H9 (cell line): ENCODE results near the gene SPDYA. TPM values are rescaled to one million over a fixed set of nuclear protein-coding genes. Genes with fewer than 3 reads are reported as not detected.

Experiments used
- DNase-seq: peaks from one replicate; pipeline ENCODE4 v3.0.0-alpha.2; 2017
- H2AFZ ChIP-seq: one replicate; pipeline ENCODE4 v1.6.1; 2013; ENCODE audit warnings: mild to moderate bottlenecking, low read length, control low read depth, moderate library complexity
- H2AK5ac ChIP-seq: 2 replicates; pipeline ENCODE4 v1.6.1; 2013; ENCODE audit warnings: low read length, control low read depth, mixed read lengths; ENCODE audit not compliant: insufficient read length
- H2BK120ac ChIP-seq: one replicate; pipeline ENCODE4 v1.6.1; 2013; ENCODE audit warnings: low read depth, mild to moderate bottlenecking, low read length, control low read depth, inconsistent platforms; ENCODE audit not compliant: poor library complexity, severe bottlenecking
- H2BK12ac ChIP-seq: 2 replicates; pipeline ENCODE4 v1.6.1; 2013; ENCODE audit warnings: low read length, control low read depth, mixed read lengths, low read depth; ENCODE audit not compliant: insufficient read length
- H2BK15ac ChIP-seq: 2 replicates; pipeline ENCODE4 v1.6.1; 2013; ENCODE audit warnings: low read depth, low read length, control low read depth
- H2BK20ac ChIP-seq: one replicate; pipeline ENCODE4 v1.6.1; 2013; ENCODE audit warnings: low read depth, mild to moderate bottlenecking, low read length, control low read depth, inconsistent platforms; ENCODE audit not compliant: poor library complexity, severe bottlenecking
- H2BK5ac ChIP-seq: 2 replicates; pipeline ENCODE4 v1.6.1; 2013; ENCODE audit warnings: low read length, control low read depth, mixed read lengths; ENCODE audit not compliant: insufficient read length
- H3K14ac ChIP-seq: 2 replicates; pipeline ENCODE4 v1.6.1; 2013; ENCODE audit warnings: low read length, control low read depth; ENCODE audit not compliant: insufficient read depth
- H3K18ac ChIP-seq: 2 replicates; pipeline ENCODE4 v1.6.1; 2013; ENCODE audit warnings: low read depth, mild to moderate bottlenecking, mixed read lengths, low read length, control low read depth; ENCODE audit not compliant: insufficient read length
- H3K23ac ChIP-seq: 2 replicates; pipeline ENCODE4 v1.6.1; 2013; ENCODE audit warnings: low read length, control low read depth, mixed read lengths, low read depth; ENCODE audit not compliant: insufficient read length
- H3K23me2 ChIP-seq: 2 replicates; pipeline ENCODE4 v1.6.1; 2013; ENCODE audit warnings: low read depth, mild to moderate bottlenecking, mixed read lengths, low read length, control low read depth; ENCODE audit not compliant: insufficient read length, poor library complexity, severe bottlenecking
- H3K27ac ChIP-seq: 2 replicates; pipeline ENCODE4 v1.5.1; 2013; ENCODE audit warnings: low read length, control low read depth, mixed read lengths, low read depth; ENCODE audit not compliant: insufficient read length
- H3K27me3 ChIP-seq: 2 replicates; pipeline ENCODE4 v1.6.1; 2013; ENCODE audit warnings: low read length, control low read depth, inconsistent platforms; ENCODE audit not compliant: insufficient read depth
- H3K4ac ChIP-seq: 2 replicates; pipeline ENCODE4 v1.6.1; 2013; ENCODE audit warnings: low read depth, mild to moderate bottlenecking, control low read depth, inconsistent platforms, low read length, moderate library complexity
- H3K4me1 ChIP-seq: 2 replicates; pipeline ENCODE4 v1.6.1; 2013; ENCODE audit warnings: low read length, control low read depth, inconsistent platforms; ENCODE audit not compliant: insufficient read depth
- H3K4me2 ChIP-seq: 2 replicates; pipeline ENCODE4 v1.6.1; 2013; ENCODE audit warnings: low read length, control low read depth, mixed read lengths; ENCODE audit not compliant: insufficient read length, insufficient read depth
- H3K56ac ChIP-seq: 2 replicates; pipeline ENCODE4 v1.6.1; 2013; ENCODE audit warnings: low read depth, mild to moderate bottlenecking, mixed read lengths, low read length, control low read depth; ENCODE audit not compliant: insufficient read length
- H3K79me1 ChIP-seq: 2 replicates; pipeline ENCODE4 v1.6.1; 2013; ENCODE audit warnings: low read depth, mild to moderate bottlenecking, moderate library complexity, low read length, control low read depth, inconsistent platforms; ENCODE audit not compliant: insufficient read depth, poor library complexity, severe bottlenecking
- H3K79me2 ChIP-seq: 2 replicates; pipeline ENCODE4 v1.6.1; 2013; ENCODE audit warnings: low read length, control low read depth, inconsistent platforms; ENCODE audit not compliant: insufficient read depth
- H3K9ac ChIP-seq: 2 replicates; pipeline ENCODE4 v1.6.1; 2013; ENCODE audit warnings: low read length, control low read depth, mixed read lengths; ENCODE audit not compliant: insufficient read length; ENCODE audit errors: extremely low read depth
- H3K9me3 ChIP-seq: one replicate; pipeline ENCODE4 v1.6.1; 2013; ENCODE audit warnings: low read depth, low read length, inconsistent platforms; ENCODE audit not compliant: control insufficient read depth
- H3T11ph ChIP-seq: one replicate; pipeline ENCODE4 v1.6.1; 2013; ENCODE audit warnings: mild to moderate bottlenecking, low read length, control low read depth, inconsistent platforms
- H4K20me1 ChIP-seq: one replicate; pipeline ENCODE4 v1.6.1; 2013; ENCODE audit not compliant: control insufficient read depth, insufficient read length, insufficient read depth
- H4K5ac ChIP-seq: 2 replicates; pipeline ENCODE4 v1.6.1; 2013; ENCODE audit warnings: low read depth, mild to moderate bottlenecking, mixed read lengths, low read length, control low read depth; ENCODE audit not compliant: insufficient read length
- H4K8ac ChIP-seq: replicated peaks from 2 replicates; pipeline ENCODE4 v1.6.1; 2013; ENCODE audit warnings: low read length, control low read depth, mixed read lengths, low read depth; ENCODE audit not compliant: insufficient read length
- H4K91ac ChIP-seq: 2 replicates; pipeline ENCODE4 v1.6.1; 2013; ENCODE audit warnings: low read depth, mild to moderate bottlenecking, moderate library complexity, mixed read lengths, low read length, control low read depth; ENCODE audit not compliant: insufficient read length
- H3K27ac Mint-ChIP-seq, 3 experiments: 2 replicates in 2 of 3; 3 replicates in 1 of 3; pipeline ENCODE4 v1.8.0; 2020 to 2021; ENCODE audit warnings: mixed read lengths in 3 of 3, mild to moderate bottlenecking in 1 of 3, moderate library complexity in 1 of 3
- H3K27me3 Mint-ChIP-seq: 2 replicates; pipeline ENCODE4 v1.8.0; 2021; ENCODE audit warnings: low read depth, mild to moderate bottlenecking, moderate library complexity, mixed read lengths
- H3K36me3 Mint-ChIP-seq, 3 experiments: 2 replicates in 2 of 3; 3 replicates in 1 of 3; pipeline ENCODE4 v1.8.0; 2020 to 2021; ENCODE audit warnings: low read depth in 3 of 3, mixed read lengths in 3 of 3; ENCODE audit not compliant: insufficient read depth in 1 of 3
- H3K4me1 Mint-ChIP-seq, 2 experiments: 2 replicates each; pipeline ENCODE4 v1.8.0; 2020; ENCODE audit warnings: mixed read lengths in 2 of 2
- H3K4me3 Mint-ChIP-seq, 2 experiments: 2 replicates in 1 of 2; 3 replicates in 1 of 2; pipeline ENCODE4 v1.8.0; 2020 to 2021; ENCODE audit warnings: mild to moderate bottlenecking in 2 of 2, mixed read lengths in 2 of 2, moderate library complexity in 1 of 2
- H3K9me3 Mint-ChIP-seq, 2 experiments: 2 replicates in 1 of 2; 3 replicates in 1 of 2; pipeline ENCODE4 v1.8.0; 2020; ENCODE audit warnings: mild to moderate bottlenecking in 2 of 2, mixed read lengths in 2 of 2, moderate library complexity in 1 of 2
- WGBS: extraction: QIAGEN DNeasy Blood & Tissue Kit; methylation state at CpG from one replicate; pipeline ENCODE4 v1.1.7; 2013; ENCODE audit warnings: missing lambda C conversion rate, low lambda C conversion rate, mixed read lengths; ENCODE audit not compliant: insufficient read length; ENCODE audit errors: extremely low coverage; 5-methylcytosine and 5-hydroxymethylcytosine counted together
- total RNA-seq: library from RNA; stranded (reverse); gene quantifications from 2 replicates; pipeline ENCODE4 v1.2.1, GENCODE V29; 2021
- TF ChIP-seq, protein P1 (sequence below): fragments of 200-600 bp; sonication (generic); conservative IDR thresholded peaks from 3 replicates; pipeline ENCODE4 v1.8.0; 2021; ENCODE audit warnings: antibody characterized with exemption, mild to moderate bottlenecking

SPDYA gene
- total RNA-seq, 1 experiment from 2014 or later = 0.52 TPM

GRCh38 chr2:28772351-28772750 is 38.3 kb upstream of the SPDYA start:
- no peaks in the 10 kb centered on the region for H4K20me1 ChIP-seq
- H3K79me2 ChIP-seq = peaks cover 28% of the 10 kb centered on the region; the same call in 1 of the 2 replicates

More at GRCh38 chr2:28772351-28772750, 38.3 kb upstream of the SPDYA start:
- Histone ChIP-seq H3K4ac (no peak overlapping the region), H2BK5ac (no peak overlapping the region), H2BK15ac (no peak overlapping the region), H3K9ac (no peak overlapping the region), H4K8ac (no peak overlapping the region), H3K18ac (no peak overlapping the region), H3K23me2 (no peaks in the 10 kb centered on the region), H3K27ac (no peak overlapping the region), H3K4me2 (no peak overlapping the region), H3K27me3 (no peaks in the 10 kb centered on the region), H3K56ac (no peak overlapping the region), H3K79me1 (peaks cover 16% of the 10 kb centered on the region), H3K23ac (no peak overlapping the region), H3K4me1 (no peaks in the 10 kb centered on the region), H2BK20ac (no peak overlapping the region), H4K91ac (no peak overlapping the region), H3K9me3 (no peaks in the 10 kb centered on the region), H2BK120ac (no peak overlapping the region), H2AFZ (no peak overlapping the region), H2BK12ac (no peak overlapping the region), H3K14ac (no peak overlapping the region), H3T11ph (no peak overlapping the region), H2AK5ac (no peak overlapping the region), H4K5ac (no peak overlapping the region)
- peaks cover 11 to 21% (median 13%) of the 10 kb centered on the region in 3 experiments for H3K36me3 Mint-ChIP-seq
- H3K27ac Mint-ChIP-seq = no peak overlapping the region
- WGBS = no CpG with 5 or more reads among the region's 2 CpGs
- H3K4me1 Mint-ChIP-seq = peaks cover 3 to 7% of the 10 kb centered on the region in 2 experiments; a peak in 3 of 4 replicates
- DNase-seq = no peak
- H3K4me3 Mint-ChIP-seq = no peak overlapping the region
- H3K9me3 Mint-ChIP-seq = peaks cover 0 to 2% of the 10 kb centered on the region in 2 experiments; a peak in 1 of 5 replicates
- H3K27me3 Mint-ChIP-seq = no peaks in the 10 kb centered on the region
- TF ChIP-seq, protein P1, sequence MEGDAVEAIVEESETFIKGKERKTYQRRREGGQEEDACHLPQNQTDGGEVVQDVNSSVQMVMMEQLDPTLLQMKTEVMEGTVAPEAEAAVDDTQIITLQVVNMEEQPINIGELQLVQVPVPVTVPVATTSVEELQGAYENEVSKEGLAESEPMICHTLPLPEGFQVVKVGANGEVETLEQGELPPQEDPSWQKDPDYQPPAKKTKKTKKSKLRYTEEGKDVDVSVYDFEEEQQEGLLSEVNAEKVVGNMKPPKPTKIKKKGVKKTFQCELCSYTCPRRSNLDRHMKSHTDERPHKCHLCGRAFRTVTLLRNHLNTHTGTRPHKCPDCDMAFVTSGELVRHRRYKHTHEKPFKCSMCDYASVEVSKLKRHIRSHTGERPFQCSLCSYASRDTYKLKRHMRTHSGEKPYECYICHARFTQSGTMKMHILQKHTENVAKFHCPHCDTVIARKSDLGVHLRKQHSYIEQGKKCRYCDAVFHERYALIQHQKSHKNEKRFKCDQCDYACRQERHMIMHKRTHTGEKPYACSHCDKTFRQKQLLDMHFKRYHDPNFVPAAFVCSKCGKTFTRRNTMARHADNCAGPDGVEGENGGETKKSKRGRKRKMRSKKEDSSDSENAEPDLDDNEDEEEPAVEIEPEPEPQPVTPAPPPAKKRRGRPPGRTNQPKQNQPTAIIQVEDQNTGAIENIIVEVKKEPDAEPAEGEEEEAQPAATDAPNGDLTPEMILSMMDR = no peak
